GM12801 (cell line): ENCODE results near the gene EXOC3.

Experiments used
- TF ChIP-seq, protein P1 (sequence below): IDR thresholded peaks from one replicate; pipeline ENCODE4 v1.5.1; 2011; ENCODE audit warnings: control low read depth; ENCODE audit not compliant: insufficient read length; ENCODE audit errors: extremely low read depth

EXOC3 gene

DNA sequence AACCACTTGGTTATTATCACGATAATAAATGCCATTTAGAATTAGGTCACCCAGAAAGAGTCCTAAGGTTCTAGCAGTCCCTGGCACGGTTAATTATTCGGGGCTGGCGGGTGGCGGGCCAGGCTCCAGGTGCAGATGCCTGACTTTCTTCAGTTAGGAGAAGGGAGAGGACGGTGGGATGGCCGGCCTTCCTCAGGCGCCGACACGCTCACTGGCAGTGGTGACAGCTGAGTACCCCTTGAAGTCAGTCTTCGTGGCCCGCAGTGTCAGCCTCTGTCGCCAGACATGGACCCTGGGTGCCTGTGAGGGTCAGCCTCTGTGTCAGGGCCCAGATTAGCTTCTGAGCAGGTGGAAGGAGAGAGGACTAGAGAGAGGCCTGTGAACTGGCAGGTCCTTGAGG lies 21.1 kb upstream of the EXOC3 start:
- TF ChIP-seq, protein P1, sequence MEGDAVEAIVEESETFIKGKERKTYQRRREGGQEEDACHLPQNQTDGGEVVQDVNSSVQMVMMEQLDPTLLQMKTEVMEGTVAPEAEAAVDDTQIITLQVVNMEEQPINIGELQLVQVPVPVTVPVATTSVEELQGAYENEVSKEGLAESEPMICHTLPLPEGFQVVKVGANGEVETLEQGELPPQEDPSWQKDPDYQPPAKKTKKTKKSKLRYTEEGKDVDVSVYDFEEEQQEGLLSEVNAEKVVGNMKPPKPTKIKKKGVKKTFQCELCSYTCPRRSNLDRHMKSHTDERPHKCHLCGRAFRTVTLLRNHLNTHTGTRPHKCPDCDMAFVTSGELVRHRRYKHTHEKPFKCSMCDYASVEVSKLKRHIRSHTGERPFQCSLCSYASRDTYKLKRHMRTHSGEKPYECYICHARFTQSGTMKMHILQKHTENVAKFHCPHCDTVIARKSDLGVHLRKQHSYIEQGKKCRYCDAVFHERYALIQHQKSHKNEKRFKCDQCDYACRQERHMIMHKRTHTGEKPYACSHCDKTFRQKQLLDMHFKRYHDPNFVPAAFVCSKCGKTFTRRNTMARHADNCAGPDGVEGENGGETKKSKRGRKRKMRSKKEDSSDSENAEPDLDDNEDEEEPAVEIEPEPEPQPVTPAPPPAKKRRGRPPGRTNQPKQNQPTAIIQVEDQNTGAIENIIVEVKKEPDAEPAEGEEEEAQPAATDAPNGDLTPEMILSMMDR: no peak

GRCh38 chr5:422323-423232 lies 20.4 kb upstream of the EXOC3 start:
- TF ChIP-seq, protein P1: no peak

- TF ChIP-seq, protein P1: no peak
These were observed 19.8 kb upstream of the EXOC3 start for GRCh38 chr5:423233-423565.

GRCh38 chr5:423626-424261 lies 19.2 kb upstream of the EXOC3 start:
- TF ChIP-seq, protein P1: no peak

GRCh38 chr5:424301-425110 lies 18.5 kb upstream of the EXOC3 start:
- TF ChIP-seq, protein P1: no peak

DNA sequence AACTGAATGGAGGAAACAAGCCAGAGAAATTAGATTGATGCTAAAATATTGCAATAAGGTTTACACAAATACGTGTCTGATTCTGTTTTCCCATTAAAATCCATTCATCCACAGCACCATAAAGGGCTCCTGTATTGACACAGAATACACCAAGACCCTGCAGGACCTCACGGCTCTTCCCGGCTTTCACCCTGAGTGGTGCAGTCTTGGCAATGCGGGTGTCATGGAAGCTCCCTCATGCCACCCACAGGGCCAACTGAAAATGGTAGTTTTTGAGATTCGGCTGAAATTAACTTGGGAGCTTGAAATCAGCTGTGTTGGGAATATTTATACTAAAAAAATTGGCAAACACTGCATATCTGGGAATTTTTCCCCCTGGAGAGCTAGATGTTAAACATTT lies 17.3 kb upstream of the EXOC3 start:
- TF ChIP-seq, protein P1: no peak

DNA sequence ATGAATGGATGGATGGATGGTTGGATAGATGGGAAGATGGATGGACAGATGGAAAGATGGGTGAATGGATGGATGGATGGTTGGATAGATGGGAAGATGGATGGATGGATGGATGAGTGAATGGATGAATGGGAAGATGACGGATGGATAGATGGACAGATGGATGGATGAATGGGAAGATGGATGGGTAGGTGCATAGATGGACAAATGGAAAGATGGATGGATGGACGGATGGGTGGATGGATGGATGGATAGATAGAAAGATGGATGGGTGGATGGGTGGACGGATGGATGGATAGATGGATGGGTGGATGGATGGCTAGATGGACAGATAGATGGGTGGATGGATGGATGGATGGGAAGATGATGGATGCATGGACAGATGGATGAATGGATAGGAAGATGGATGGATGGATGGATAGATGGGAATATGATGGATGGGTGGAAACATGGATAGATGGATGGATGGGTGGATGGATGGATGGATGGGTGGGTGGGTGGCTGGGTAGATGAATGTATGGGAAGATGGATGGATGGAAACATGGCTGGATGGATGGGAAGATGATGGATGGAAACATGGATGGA lies 16.5 kb upstream of the EXOC3 start:
- TF ChIP-seq, protein P1: no peak
